ENCODE data around the gene PRSS36.

The PRSS36 gene

GRCh38 chr16:31128711-31129567, 20.9 kb downstream of the PRSS36 start:
- TF ChIP-seq RAD21 (IDR thresholded peaks at IDR 0.05; ENCODE audit: low read depth) (no peak), ZBTB7A (IDR thresholded peaks at IDR 0.05; ENCODE audit: low read depth) (no peak), CREB1 (IDR thresholded peaks at IDR 0.05; ENCODE audit: low read depth) (no peak), FOXM1 (IDR thresholded peaks at IDR 0.05; ENCODE audit: borderline replicate concordance, low read depth) (no peak), YY1 (IDR thresholded peaks at IDR 0.05; ENCODE audit: low read depth) (no peak), TEAD4 (IDR thresholded peaks at IDR 0.05) (no peak), CEBPB (IDR thresholded peaks at IDR 0.05) (no peak), EGR1 (IDR thresholded peaks at IDR 0.05) (no peak), NFIC (IDR thresholded peaks at IDR 0.05) (no peak), TAF1 (IDR thresholded peaks at IDR 0.05; ENCODE audit: low read depth) (no peak), EP300 (IDR thresholded peaks at IDR 0.05; ENCODE audit: borderline replicate concordance) (no peak), TCF12 (IDR thresholded peaks at IDR 0.05; ENCODE audit: low read depth) (no peak)
- TF ChIP-seq, protein P1, sequence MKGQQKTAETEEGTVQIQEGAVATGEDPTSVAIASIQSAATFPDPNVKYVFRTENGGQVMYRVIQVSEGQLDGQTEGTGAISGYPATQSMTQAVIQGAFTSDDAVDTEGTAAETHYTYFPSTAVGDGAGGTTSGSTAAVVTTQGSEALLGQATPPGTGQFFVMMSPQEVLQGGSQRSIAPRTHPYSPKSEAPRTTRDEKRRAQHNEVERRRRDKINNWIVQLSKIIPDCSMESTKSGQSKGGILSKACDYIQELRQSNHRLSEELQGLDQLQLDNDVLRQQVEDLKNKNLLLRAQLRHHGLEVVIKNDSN (IDR thresholded peaks at IDR 0.05) = no peak
- TF ChIP-seq, protein P2, sequence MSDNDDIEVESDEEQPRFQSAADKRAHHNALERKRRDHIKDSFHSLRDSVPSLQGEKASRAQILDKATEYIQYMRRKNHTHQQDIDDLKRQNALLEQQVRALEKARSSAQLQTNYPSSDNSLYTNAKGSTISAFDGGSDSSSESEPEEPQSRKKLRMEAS (IDR thresholded peaks at IDR 0.05) = no peak
- TF ChIP-seq, protein P3, sequence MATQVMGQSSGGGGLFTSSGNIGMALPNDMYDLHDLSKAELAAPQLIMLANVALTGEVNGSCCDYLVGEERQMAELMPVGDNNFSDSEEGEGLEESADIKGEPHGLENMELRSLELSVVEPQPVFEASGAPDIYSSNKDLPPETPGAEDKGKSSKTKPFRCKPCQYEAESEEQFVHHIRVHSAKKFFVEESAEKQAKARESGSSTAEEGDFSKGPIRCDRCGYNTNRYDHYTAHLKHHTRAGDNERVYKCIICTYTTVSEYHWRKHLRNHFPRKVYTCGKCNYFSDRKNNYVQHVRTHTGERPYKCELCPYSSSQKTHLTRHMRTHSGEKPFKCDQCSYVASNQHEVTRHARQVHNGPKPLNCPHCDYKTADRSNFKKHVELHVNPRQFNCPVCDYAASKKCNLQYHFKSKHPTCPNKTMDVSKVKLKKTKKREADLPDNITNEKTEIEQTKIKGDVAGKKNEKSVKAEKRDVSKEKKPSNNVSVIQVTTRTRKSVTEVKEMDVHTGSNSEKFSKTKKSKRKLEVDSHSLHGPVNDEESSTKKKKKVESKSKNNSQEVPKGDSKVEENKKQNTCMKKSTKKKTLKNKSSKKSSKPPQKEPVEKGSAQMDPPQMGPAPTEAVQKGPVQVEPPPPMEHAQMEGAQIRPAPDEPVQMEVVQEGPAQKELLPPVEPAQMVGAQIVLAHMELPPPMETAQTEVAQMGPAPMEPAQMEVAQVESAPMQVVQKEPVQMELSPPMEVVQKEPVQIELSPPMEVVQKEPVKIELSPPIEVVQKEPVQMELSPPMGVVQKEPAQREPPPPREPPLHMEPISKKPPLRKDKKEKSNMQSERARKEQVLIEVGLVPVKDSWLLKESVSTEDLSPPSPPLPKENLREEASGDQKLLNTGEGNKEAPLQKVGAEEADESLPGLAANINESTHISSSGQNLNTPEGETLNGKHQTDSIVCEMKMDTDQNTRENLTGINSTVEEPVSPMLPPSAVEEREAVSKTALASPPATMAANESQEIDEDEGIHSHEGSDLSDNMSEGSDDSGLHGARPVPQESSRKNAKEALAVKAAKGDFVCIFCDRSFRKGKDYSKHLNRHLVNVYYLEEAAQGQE (IDR thresholded peaks at IDR 0.05; ENCODE audit: low read depth) = no peak

- TF ChIP-seq YY1 (IDR thresholded peaks at IDR 0.05; ENCODE audit: low read depth) = no peak
- no peak for TF ChIP-seq EGR1 (IDR thresholded peaks at IDR 0.05)
- no peak for TF ChIP-seq ZBTB7A (IDR thresholded peaks at IDR 0.05; ENCODE audit: low read depth)
- TF ChIP-seq, protein P2 (IDR thresholded peaks at IDR 0.05) = no peak
These were observed 22.7 kb downstream of the PRSS36 start for GRCh38 chr16:31127182-31127581.

DNA sequence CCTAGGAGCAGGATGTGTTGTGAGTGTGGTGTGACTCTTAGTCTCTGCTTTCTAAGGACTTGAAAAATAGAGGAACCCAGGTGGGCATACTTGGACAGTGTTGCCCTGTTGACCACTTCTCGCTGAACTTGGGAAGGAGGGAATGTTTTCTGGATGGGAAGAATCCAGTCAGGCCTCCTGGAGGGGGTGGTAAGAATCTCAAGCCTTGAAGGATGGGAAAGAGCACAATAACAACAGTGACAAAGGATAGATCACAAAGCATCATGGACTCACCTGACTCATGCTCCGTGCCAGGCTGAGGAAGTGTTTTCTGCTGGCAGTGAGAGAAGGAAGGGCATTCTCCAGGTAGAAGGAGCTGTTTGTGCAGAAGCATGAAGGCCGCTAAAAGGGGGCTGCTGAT, 24.0 kb downstream of the PRSS36 start:
- TF ChIP-seq, protein P1 (IDR thresholded peaks at IDR 0.05) = no peak
- no peak for TF ChIP-seq FOXM1 (IDR thresholded peaks at IDR 0.05; ENCODE audit: borderline replicate concordance, low read depth)
- TF ChIP-seq, protein P3 (IDR thresholded peaks at IDR 0.05; ENCODE audit: low read depth) = no peak

- TF ChIP-seq CREB1 (IDR thresholded peaks at IDR 0.05; ENCODE audit: low read depth) (no peak), NFIC (IDR thresholded peaks at IDR 0.05) (no peak), CEBPB (IDR thresholded peaks at IDR 0.05) (no peak), FOXM1 (IDR thresholded peaks at IDR 0.05; ENCODE audit: borderline replicate concordance, low read depth) (no peak), RAD21 (IDR thresholded peaks at IDR 0.05; ENCODE audit: low read depth) (no peak), YY1 (IDR thresholded peaks at IDR 0.05; ENCODE audit: low read depth) (no peak), EP300 (IDR thresholded peaks at IDR 0.05; ENCODE audit: borderline replicate concordance) (no peak)
- TF ChIP-seq, protein P2 (IDR thresholded peaks at IDR 0.05) = no peak
- TF ChIP-seq, protein P3 (IDR thresholded peaks at IDR 0.05; ENCODE audit: low read depth) = no peak
- TF ChIP-seq, protein P1 (IDR thresholded peaks at IDR 0.05) = no peak
These were observed 29.7 kb downstream of the PRSS36 start for GRCh38 chr16:31120129-31120528.

Measured in Ishikawa (cell line).